IPS-18a (cell line): ENCODE data around the gene ARHGAP21.

Experiments
- H3K27ac ChIP-seq: one replicate; pipeline ENCODE4 v1.5.1; 2013; ENCODE audit warnings: low read length
- H3K27me3 ChIP-seq: one replicate; pipeline ENCODE4 v1.6.1; 2013; ENCODE audit warnings: mild to moderate bottlenecking, low read length; ENCODE audit not compliant: control insufficient read depth, insufficient read depth
- H3K36me3 ChIP-seq: one replicate; pipeline ENCODE4 v1.6.1; 2013; ENCODE audit warnings: low read depth, low read length; ENCODE audit not compliant: control insufficient read depth
- H3K4me1 ChIP-seq: one replicate; pipeline ENCODE4 v1.6.1; 2013; ENCODE audit warnings: low read depth, low read length; ENCODE audit not compliant: control insufficient read depth
- H3K4me3 ChIP-seq: one replicate; pipeline ENCODE4 v1.5.1; 2013; ENCODE audit warnings: low read length
- H3K9ac ChIP-seq: one replicate; pipeline ENCODE4 v1.6.1; 2013; ENCODE audit warnings: mild to moderate bottlenecking, low read length, moderate library complexity
- H3K9me3 ChIP-seq: one replicate; pipeline ENCODE4 v1.6.1; 2013; ENCODE audit warnings: low read depth, low read length; ENCODE audit not compliant: control insufficient read depth

The ARHGAP21 gene

GRCh38 chr10:24703700-24704099 is 20.0 kb downstream of the ARHGAP21 start:
- Histone ChIP-seq H3K36me3 (no peaks in the 10 kb centered on the region), H3K4me3 (no peak overlapping the region), H3K27me3 (no peaks in the 10 kb centered on the region), H3K9ac (no peak overlapping the region), H3K4me1 (peaks cover 3% of the 10 kb centered on the region), H3K9me3 (no peaks in the 10 kb centered on the region), H3K27ac (no peak overlapping the region)

- H3K36me3 ChIP-seq = no peaks in the 10 kb centered on the region
- no peaks in the 10 kb centered on the region for H3K9me3 ChIP-seq
- no peak overlapping the region for H3K27ac ChIP-seq
- H3K4me1 ChIP-seq = peaks cover 2% of the 10 kb centered on the region
- no peak overlapping the region for H3K9ac ChIP-seq
- no peak overlapping the region for H3K4me3 ChIP-seq
- H3K27me3 ChIP-seq = no peaks in the 10 kb centered on the region
Measured at GRCh38 chr10:24701447-24701846, 22.2 kb downstream of the ARHGAP21 start.

- Histone ChIP-seq H3K9me3 (no peaks in the 10 kb centered on the region), H3K9ac (no peak overlapping the region), H3K27me3 (no peaks in the 10 kb centered on the region), H3K4me1 (no peaks in the 10 kb centered on the region), H3K27ac (no peak overlapping the region), H3K4me3 (no peak overlapping the region), H3K36me3 (no peaks in the 10 kb centered on the region)
Measured at GRCh38 chr10:24700948-24701347, 22.7 kb downstream of the ARHGAP21 start.

- H3K4me3 ChIP-seq = no peak overlapping the region
- H3K9ac ChIP-seq = no peak overlapping the region
- no peaks in the 10 kb centered on the region for H3K27me3 ChIP-seq
- H3K27ac ChIP-seq = no peak overlapping the region
- H3K4me1 ChIP-seq = no peaks in the 10 kb centered on the region
- no peaks in the 10 kb centered on the region for H3K9me3 ChIP-seq
- H3K36me3 ChIP-seq = no peaks in the 10 kb centered on the region
Measured at GRCh38 chr10:24698270-24698669, 25.4 kb downstream of the ARHGAP21 start.

- H3K27ac ChIP-seq = no peak overlapping the region
- no peaks in the 10 kb centered on the region for H3K4me1 ChIP-seq
- no peaks in the 10 kb centered on the region for H3K27me3 ChIP-seq
- no peaks in the 10 kb centered on the region for H3K36me3 ChIP-seq
- no peak overlapping the region for H3K4me3 ChIP-seq
- H3K9ac ChIP-seq = no peak overlapping the region
- no peaks in the 10 kb centered on the region for H3K9me3 ChIP-seq
Measured at GRCh38 chr10:24697080-24697479, 26.6 kb downstream of the ARHGAP21 start.

GRCh38 chr10:24695452-24695851 is 28.2 kb downstream of the ARHGAP21 start:
- no peaks in the 10 kb centered on the region for H3K9me3 ChIP-seq
- H3K27ac ChIP-seq = no peak overlapping the region
- no peaks in the 10 kb centered on the region for H3K27me3 ChIP-seq
- no peak overlapping the region for H3K4me3 ChIP-seq
- H3K36me3 ChIP-seq = no peaks in the 10 kb centered on the region
- no peak overlapping the region for H3K9ac ChIP-seq
- no peaks in the 10 kb centered on the region for H3K4me1 ChIP-seq

GRCh38 chr10:24694086-24694485 is 29.6 kb downstream of the ARHGAP21 start:
- H3K9ac ChIP-seq = no peak overlapping the region
- H3K9me3 ChIP-seq = no peaks in the 10 kb centered on the region

GRCh38 chr10:24690961-24691512 is 32.6 kb downstream of the ARHGAP21 start:
- Histone ChIP-seq H3K27me3 (no peaks in the 10 kb centered on the region), H3K27ac (no peak overlapping the region), H3K4me3 (no peak overlapping the region), H3K9me3 (no peaks in the 10 kb centered on the region), H3K4me1 (no peaks in the 10 kb centered on the region), H3K36me3 (no peaks in the 10 kb centered on the region), H3K9ac (no peak overlapping the region)

More at GRCh38 chr10:24694086-24694485, 29.6 kb downstream of the ARHGAP21 start:
- Histone ChIP-seq H3K4me1 (no peaks in the 10 kb centered on the region), H3K36me3 (no peaks in the 10 kb centered on the region), H3K27ac (no peak overlapping the region), H3K4me3 (no peak overlapping the region), H3K27me3 (no peaks in the 10 kb centered on the region)

- Histone ChIP-seq H3K9ac (no peak overlapping the region), H3K4me1 (no peaks in the 10 kb centered on the region), H3K27ac (no peak overlapping the region), H3K36me3 (no peaks in the 10 kb centered on the region), H3K4me3 (no peak overlapping the region), H3K9me3 (no peaks in the 10 kb centered on the region), H3K27me3 (no peaks in the 10 kb centered on the region)
Measured at GRCh38 chr10:24685958-24686540, 37.6 kb downstream of the ARHGAP21 start.

GRCh38 chr10:24683554-24683953 is 40.1 kb downstream of the ARHGAP21 start:
- Histone ChIP-seq H3K27ac (no peak overlapping the region), H3K4me1 (no peaks in the 10 kb centered on the region), H3K36me3 (no peaks in the 10 kb centered on the region), H3K9ac (no peak overlapping the region), H3K4me3 (no peak overlapping the region), H3K27me3 (no peaks in the 10 kb centered on the region), H3K9me3 (peaks cover 4% of the 10 kb centered on the region)

- no peak overlapping the region for H3K4me3 ChIP-seq
- H3K27ac ChIP-seq = no peak overlapping the region
- peaks cover 4% of the 10 kb centered on the region for H3K9me3 ChIP-seq
- H3K4me1 ChIP-seq = no peaks in the 10 kb centered on the region
- H3K9ac ChIP-seq = no peak overlapping the region
- H3K27me3 ChIP-seq = no peaks in the 10 kb centered on the region
- no peaks in the 10 kb centered on the region for H3K36me3 ChIP-seq
Measured at GRCh38 chr10:24681572-24682088, 42.1 kb downstream of the ARHGAP21 start.
